Fibroblast of villous mesenchyme (primary cell): ENCODE measurements around the gene UBXN2A. TPM values are rescaled to one million over a fixed set of nuclear protein-coding genes. Genes with fewer than 3 reads are reported as not detected.
A peak's percentile ranks its signal among the peaks of the same experiment; 100 is the strongest.
"Not testable (repeated sequence)": the region's sequence is repeated elsewhere in the genome, so short reads cannot be mapped to it uniquely, and the experiment has no call there.

Experiments
- DNase-seq: peaks from one replicate; pipeline ENCODE4 v3.0.0-alpha.2; 2010; ENCODE audit warnings: low read depth
- H3K4me3 ChIP-seq: 2 replicates; pipeline ENCODE4 v1.5.1; 2011; ENCODE audit warnings: low read depth, mild to moderate bottlenecking, low read length
- CTCF ChIP-seq: IDR thresholded peaks from 2 replicates; pipeline ENCODE4 v1.5.1; 2012; ENCODE audit warnings: low read depth, mild to moderate bottlenecking, low read length; ENCODE audit not compliant: insufficient read depth
- total RNA-seq: library from RNA; depleted of rRNA; stranded (reverse); fragments of >200 nt; gene quantifications from 2 replicates; pipeline ENCODE4 v1.2.3, GENCODE V29; 2012

UBXN2A gene
- total RNA-seq, 1 donor = 18.1 TPM

DNA sequence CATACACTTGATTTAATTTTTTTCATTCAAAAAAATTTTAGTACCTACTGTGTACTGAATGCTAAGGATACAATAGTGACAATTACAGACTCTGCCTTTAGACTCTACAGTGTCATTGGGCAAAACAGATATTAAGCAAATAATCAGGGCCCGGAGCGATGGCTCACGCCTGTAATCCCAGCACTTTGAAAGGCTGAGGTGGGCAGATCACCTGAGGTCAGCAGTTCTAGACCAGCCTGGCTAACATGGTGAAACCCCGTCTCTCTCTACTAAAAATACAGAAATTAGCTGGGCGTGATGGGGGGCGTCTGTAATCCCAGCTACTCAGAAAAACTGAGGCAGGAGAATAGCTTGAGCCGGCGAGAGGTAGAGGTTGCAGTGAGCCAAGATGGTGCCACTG, 1.4 kb downstream of the UBXN2A start:
- H3K4me3 ChIP-seq = peak overlapping the region; percentile 82
- DNase-seq = no peak
- no peak for TF ChIP-seq CTCF

- no peak for TF ChIP-seq CTCF
- DNase-seq = no peak
- H3K4me3 ChIP-seq = no peak overlapping the region
Measured at GRCh38 chr2:23943666-23944065, 3.4 kb downstream of the UBXN2A start.

DNA sequence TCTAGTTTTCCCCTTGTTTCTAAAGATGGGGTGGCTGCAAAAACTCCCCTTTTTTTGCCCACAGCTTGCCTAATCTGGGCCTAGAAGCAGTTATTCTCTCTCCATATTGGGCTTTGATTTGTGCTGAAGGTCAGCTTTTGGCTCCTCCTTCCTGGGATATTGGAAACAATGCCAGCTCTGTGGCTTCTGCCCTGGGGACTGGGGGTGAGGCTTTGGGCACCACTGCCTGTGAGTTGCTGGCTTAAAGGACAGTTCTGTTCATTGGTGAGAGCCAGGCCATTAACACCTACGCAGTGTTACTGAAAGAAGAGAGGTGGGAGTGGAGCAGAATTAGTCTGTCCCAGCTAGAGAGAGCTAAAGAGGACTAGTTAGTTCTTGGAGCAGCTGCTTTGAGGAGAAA, 4.3 kb downstream of the UBXN2A start:
- no peak for DNase-seq
- no peak overlapping the region for H3K4me3 ChIP-seq
- no peak for TF ChIP-seq CTCF

DNA sequence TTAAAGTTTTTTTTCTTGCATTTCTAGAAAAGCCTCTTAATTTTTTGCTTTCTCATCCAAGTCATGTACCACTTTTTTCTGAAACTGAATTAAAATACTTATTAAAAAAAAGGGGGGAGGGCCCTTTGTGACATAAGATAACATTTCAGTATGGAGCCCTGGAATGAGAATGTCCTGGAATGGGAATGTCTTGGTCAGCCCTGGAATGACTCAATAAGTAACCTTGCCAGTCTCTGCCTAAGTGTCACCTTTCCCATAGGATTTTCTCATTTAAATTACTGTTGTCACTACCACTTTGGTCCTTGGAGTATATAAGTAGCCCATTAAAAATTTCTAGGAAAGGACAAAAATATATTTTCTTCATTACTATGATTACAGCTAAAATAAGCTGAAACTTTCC, 4.7 kb downstream of the UBXN2A start:
- no peak for DNase-seq
- no peak overlapping the region for H3K4me3 ChIP-seq
- TF ChIP-seq CTCF = no peak

DNA sequence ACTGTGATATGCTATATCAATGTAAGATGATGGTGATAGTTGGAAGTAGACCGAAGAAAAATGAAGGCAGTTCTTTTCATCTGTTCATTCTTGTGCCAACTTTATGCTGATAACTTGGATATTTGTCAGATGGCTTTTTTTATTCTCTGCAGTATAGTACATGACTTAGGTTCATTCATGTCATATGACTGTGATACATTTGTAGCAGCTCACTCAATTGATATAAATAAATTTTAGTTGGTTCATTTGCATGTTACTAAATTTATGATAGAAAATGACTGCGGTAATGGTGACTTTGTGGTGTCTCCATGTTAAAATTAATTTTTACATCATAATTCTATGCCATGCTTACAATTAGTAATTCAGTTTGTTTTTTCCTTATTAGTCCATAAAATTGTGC, 7.1 kb downstream of the UBXN2A start:
- no peak for DNase-seq
- no peak for TF ChIP-seq CTCF

DNA sequence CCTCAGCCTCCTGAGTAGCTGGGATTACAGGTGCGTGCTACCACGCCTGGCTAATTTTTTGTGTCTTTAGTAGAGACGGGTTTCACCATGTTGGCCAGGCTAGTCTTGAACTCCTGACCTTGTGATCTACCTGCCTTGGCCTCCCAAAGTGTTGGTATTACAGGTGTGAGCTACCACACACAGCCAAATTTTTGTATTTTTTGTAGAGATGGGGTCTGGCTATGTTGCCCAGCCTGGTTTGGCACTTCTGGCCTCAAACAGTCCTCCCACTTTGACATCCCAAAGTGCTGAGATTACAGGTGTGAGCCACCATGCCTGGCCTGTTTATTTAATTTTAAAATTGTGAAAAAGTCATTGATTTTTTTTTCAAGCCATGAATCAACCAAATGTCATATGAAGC, 12.3 kb downstream of the UBXN2A start:
- H3K4me3 ChIP-seq, DNase-seq: not testable (repeated sequence)

More for the DNA sequence above, 7.1 kb downstream of the UBXN2A start:
- no peak overlapping the region for H3K4me3 ChIP-seq

- no peak for DNase-seq
- TF ChIP-seq CTCF = no peak
- no peak overlapping the region for H3K4me3 ChIP-seq
Measured at GRCh38 chr2:23953625-23954024, 13.4 kb downstream of the UBXN2A start.
